Astrocyte of the cerebellum (primary cell): Measurements from ENCODE around the gene SKIC3.
A peak's percentile ranks its signal among the peaks of the same experiment; 100 is the strongest.

Experiments used
- DNase-seq: peaks from one replicate; pipeline ENCODE4 v3.0.0-alpha.2; 2011; ENCODE audit warnings: low read depth
- H3K4me3 ChIP-seq: 2 replicates; pipeline ENCODE4 v1.5.1; 2011; ENCODE audit warnings: mild to moderate bottlenecking, low read depth, low read length, moderate library complexity
- in situ Hi-C: cut with HindIII; loops from 2 replicates; pipeline ENCODE4 v1.10.0; 2017; ENCODE audit warnings: low sequenced_read_pairs
- TF ChIP-seq, protein P1 (sequence below): IDR thresholded peaks from 2 replicates; pipeline ENCODE4 v1.5.1; 2012; ENCODE audit warnings: low read length, low read depth, moderate library complexity, mild to moderate bottlenecking; ENCODE audit errors: missing control alignments

SKIC3 gene

DNA sequence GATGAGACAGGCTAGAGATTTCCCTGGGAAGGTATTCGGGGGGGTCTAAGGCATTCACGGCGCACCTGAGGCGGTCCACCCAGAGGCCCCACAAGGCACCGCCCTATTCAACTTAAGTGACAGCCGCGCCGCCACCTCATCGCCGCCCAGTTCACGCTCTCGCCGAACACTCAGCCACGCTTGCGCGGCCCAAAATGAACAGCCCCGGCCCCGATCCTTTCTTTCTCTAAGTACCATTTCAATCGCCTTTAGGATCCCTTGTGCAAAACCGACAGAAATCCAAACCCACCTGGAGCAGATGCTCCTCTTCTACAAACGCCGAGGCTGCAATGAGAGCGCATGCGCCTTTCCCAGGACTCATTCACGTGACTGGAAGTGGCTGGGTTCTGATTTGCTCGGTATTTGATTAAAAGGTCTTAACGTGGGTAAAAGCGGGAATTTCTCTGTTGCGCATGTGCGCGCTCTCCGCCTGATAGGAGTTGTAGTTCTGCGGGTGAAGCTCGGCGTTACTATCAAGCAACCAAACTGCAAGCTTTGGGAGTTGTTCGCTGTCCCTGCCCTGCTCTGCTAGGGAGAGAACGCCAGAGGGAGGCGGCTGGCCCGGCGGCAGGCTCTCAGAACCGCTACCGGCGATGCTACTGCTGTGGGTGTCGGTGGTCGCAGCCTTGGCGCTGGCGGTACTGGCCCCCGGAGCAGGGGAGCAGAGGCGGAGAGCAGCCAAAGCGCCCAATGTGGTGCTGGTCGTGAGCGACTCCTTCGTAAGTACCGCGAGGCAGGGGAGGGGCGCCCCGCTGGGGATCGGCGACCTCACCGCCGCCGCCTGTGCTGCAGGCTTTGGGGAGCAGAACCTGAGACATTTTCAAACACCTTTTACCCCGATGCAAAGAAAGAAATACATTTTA lies at the start of gene SKIC3, which contains the start of gene ARSK:
Gene SKIC3, minus strand, starts transcription at position 331 of the 902 bp plus-strand sequence. CDS start 7,827 bp downstream, outside the sequence.
Gene ARSK, plus strand, starts transcription at position 455 of the 902 bp plus-strand sequence. Its CDS starts 178 bp downstream, at position 633.
- peak within 1 kb of the TSS; percentile 89 for H3K4me3 ChIP-seq
- TF ChIP-seq, protein P1, sequence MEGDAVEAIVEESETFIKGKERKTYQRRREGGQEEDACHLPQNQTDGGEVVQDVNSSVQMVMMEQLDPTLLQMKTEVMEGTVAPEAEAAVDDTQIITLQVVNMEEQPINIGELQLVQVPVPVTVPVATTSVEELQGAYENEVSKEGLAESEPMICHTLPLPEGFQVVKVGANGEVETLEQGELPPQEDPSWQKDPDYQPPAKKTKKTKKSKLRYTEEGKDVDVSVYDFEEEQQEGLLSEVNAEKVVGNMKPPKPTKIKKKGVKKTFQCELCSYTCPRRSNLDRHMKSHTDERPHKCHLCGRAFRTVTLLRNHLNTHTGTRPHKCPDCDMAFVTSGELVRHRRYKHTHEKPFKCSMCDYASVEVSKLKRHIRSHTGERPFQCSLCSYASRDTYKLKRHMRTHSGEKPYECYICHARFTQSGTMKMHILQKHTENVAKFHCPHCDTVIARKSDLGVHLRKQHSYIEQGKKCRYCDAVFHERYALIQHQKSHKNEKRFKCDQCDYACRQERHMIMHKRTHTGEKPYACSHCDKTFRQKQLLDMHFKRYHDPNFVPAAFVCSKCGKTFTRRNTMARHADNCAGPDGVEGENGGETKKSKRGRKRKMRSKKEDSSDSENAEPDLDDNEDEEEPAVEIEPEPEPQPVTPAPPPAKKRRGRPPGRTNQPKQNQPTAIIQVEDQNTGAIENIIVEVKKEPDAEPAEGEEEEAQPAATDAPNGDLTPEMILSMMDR, result peak; percentile 60
- in situ Hi-C loops, result no loop called here
- peak; percentile 100 for DNase-seq

- in situ Hi-C loops, result no loop called here
- DNase-seq, result no peak
- no peak overlapping the region for H3K4me3 ChIP-seq
- TF ChIP-seq, protein P1, result no peak
These were observed 45.8 kb upstream of the SKIC3 start for GRCh38 chr5:95600557-95600956.

DNA sequence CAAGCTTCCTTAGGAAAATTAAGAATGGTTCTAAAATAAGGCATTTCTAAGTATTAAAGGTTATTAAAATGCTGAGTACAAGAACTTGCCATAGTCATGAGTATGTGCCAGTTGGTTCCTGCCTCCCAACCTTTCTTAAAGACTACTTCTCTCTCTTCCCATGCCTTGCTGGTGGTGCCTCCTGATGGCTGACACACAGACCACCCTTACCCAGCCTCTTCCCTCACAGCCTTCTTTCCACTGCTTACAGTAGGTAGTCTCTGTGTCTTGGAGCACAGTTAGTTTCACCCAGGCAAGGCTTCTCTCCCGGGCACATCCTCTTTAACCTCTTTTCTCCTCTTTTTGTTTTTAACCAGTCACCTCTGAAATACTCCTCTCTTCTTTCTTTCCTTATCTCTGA lies 44.5 kb upstream of the SKIC3 start:
- H3K4me3 ChIP-seq, result no peak overlapping the region
- in situ Hi-C loops, result no loop called here
- no peak for DNase-seq
- TF ChIP-seq, protein P1, result no peak

GRCh38 chr5:95595289-95595931 lies 40.6 kb upstream of the SKIC3 start:
- TF ChIP-seq, protein P1, result no peak
- no peak for DNase-seq
- no peak overlapping the region for H3K4me3 ChIP-seq
- in situ Hi-C loops, result no loop called here

DNA sequence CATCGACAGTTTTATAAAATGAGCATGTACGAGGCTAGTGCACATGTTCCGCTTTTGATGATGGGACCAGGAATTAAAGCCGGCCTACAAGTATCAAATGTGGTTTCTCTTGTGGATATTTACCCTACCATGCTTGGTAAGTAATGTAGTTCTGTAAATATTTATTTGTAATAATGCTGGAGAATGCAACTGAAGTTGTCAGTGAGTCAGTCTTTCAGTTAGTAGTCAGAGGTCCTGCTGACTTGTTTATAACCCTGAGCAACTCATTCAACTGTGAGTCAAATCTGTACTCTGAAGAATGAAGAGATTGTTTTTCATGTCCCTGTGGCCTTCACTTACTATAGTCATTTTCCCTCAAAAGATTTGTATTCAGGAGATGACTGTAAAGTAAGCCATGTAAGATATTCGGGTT lies 36.7 kb upstream of the SKIC3 start:
- in situ Hi-C loops, result no loop called here
- DNase-seq, result peak; percentile 8
- H3K4me3 ChIP-seq, result no peak overlapping the region
- TF ChIP-seq, protein P1, result no peak

GRCh38 chr5:95590880-95591279 lies 36.1 kb upstream of the SKIC3 start:
- H3K4me3 ChIP-seq, result no peak overlapping the region
- TF ChIP-seq, protein P1, result no peak
- in situ Hi-C loops, result no loop called here
- no peak for DNase-seq
